H9 (cell line): ENCODE results near the gene OR4M1. TPM values are rescaled to one million over a fixed set of nuclear protein-coding genes. Genes with fewer than 3 reads are reported as not detected.

Experiments
- DNase-seq: peaks from one replicate; pipeline ENCODE4 v3.0.0-alpha.2; 2017
- H2AFZ ChIP-seq: one replicate; pipeline ENCODE4 v1.6.1; 2013; ENCODE audit warnings: mild to moderate bottlenecking, low read length, control low read depth, moderate library complexity
- H2AK5ac ChIP-seq: 2 replicates; pipeline ENCODE4 v1.6.1; 2013; ENCODE audit warnings: low read length, control low read depth, mixed read lengths; ENCODE audit not compliant: insufficient read length
- H2BK120ac ChIP-seq: one replicate; pipeline ENCODE4 v1.6.1; 2013; ENCODE audit warnings: low read depth, mild to moderate bottlenecking, low read length, control low read depth, inconsistent platforms; ENCODE audit not compliant: poor library complexity, severe bottlenecking
- H2BK12ac ChIP-seq: 2 replicates; pipeline ENCODE4 v1.6.1; 2013; ENCODE audit warnings: low read length, control low read depth, mixed read lengths, low read depth; ENCODE audit not compliant: insufficient read length
- H2BK15ac ChIP-seq: 2 replicates; pipeline ENCODE4 v1.6.1; 2013; ENCODE audit warnings: low read depth, low read length, control low read depth
- H2BK20ac ChIP-seq: one replicate; pipeline ENCODE4 v1.6.1; 2013; ENCODE audit warnings: low read depth, mild to moderate bottlenecking, low read length, control low read depth, inconsistent platforms; ENCODE audit not compliant: poor library complexity, severe bottlenecking
- H2BK5ac ChIP-seq: 2 replicates; pipeline ENCODE4 v1.6.1; 2013; ENCODE audit warnings: low read length, control low read depth, mixed read lengths; ENCODE audit not compliant: insufficient read length
- H3K14ac ChIP-seq: 2 replicates; pipeline ENCODE4 v1.6.1; 2013; ENCODE audit warnings: low read length, control low read depth; ENCODE audit not compliant: insufficient read depth
- H3K18ac ChIP-seq: 2 replicates; pipeline ENCODE4 v1.6.1; 2013; ENCODE audit warnings: low read depth, mild to moderate bottlenecking, mixed read lengths, low read length, control low read depth; ENCODE audit not compliant: insufficient read length
- H3K23ac ChIP-seq: 2 replicates; pipeline ENCODE4 v1.6.1; 2013; ENCODE audit warnings: low read length, control low read depth, mixed read lengths, low read depth; ENCODE audit not compliant: insufficient read length
- H3K23me2 ChIP-seq: 2 replicates; pipeline ENCODE4 v1.6.1; 2013; ENCODE audit warnings: low read depth, mild to moderate bottlenecking, mixed read lengths, low read length, control low read depth; ENCODE audit not compliant: insufficient read length, poor library complexity, severe bottlenecking
- H3K27ac ChIP-seq: 2 replicates; pipeline ENCODE4 v1.5.1; 2013; ENCODE audit warnings: low read length, control low read depth, mixed read lengths, low read depth; ENCODE audit not compliant: insufficient read length
- H3K27me3 ChIP-seq: 2 replicates; pipeline ENCODE4 v1.6.1; 2013; ENCODE audit warnings: low read length, control low read depth, inconsistent platforms; ENCODE audit not compliant: insufficient read depth
- H3K4ac ChIP-seq: 2 replicates; pipeline ENCODE4 v1.6.1; 2013; ENCODE audit warnings: low read depth, mild to moderate bottlenecking, control low read depth, inconsistent platforms, low read length, moderate library complexity
- H3K4me1 ChIP-seq: 2 replicates; pipeline ENCODE4 v1.6.1; 2013; ENCODE audit warnings: low read length, control low read depth, inconsistent platforms; ENCODE audit not compliant: insufficient read depth
- H3K4me2 ChIP-seq: 2 replicates; pipeline ENCODE4 v1.6.1; 2013; ENCODE audit warnings: low read length, control low read depth, mixed read lengths; ENCODE audit not compliant: insufficient read length, insufficient read depth
- H3K56ac ChIP-seq: 2 replicates; pipeline ENCODE4 v1.6.1; 2013; ENCODE audit warnings: low read depth, mild to moderate bottlenecking, mixed read lengths, low read length, control low read depth; ENCODE audit not compliant: insufficient read length
- H3K79me1 ChIP-seq: 2 replicates; pipeline ENCODE4 v1.6.1; 2013; ENCODE audit warnings: low read depth, mild to moderate bottlenecking, moderate library complexity, low read length, control low read depth, inconsistent platforms; ENCODE audit not compliant: insufficient read depth, poor library complexity, severe bottlenecking
- H3K79me2 ChIP-seq: 2 replicates; pipeline ENCODE4 v1.6.1; 2013; ENCODE audit warnings: low read length, control low read depth, inconsistent platforms; ENCODE audit not compliant: insufficient read depth
- H3K9ac ChIP-seq: 2 replicates; pipeline ENCODE4 v1.6.1; 2013; ENCODE audit warnings: low read length, control low read depth, mixed read lengths; ENCODE audit not compliant: insufficient read length; ENCODE audit errors: extremely low read depth
- H3K9me3 ChIP-seq: one replicate; pipeline ENCODE4 v1.6.1; 2013; ENCODE audit warnings: low read depth, low read length, inconsistent platforms; ENCODE audit not compliant: control insufficient read depth
- H3T11ph ChIP-seq: one replicate; pipeline ENCODE4 v1.6.1; 2013; ENCODE audit warnings: mild to moderate bottlenecking, low read length, control low read depth, inconsistent platforms
- H4K20me1 ChIP-seq: one replicate; pipeline ENCODE4 v1.6.1; 2013; ENCODE audit not compliant: control insufficient read depth, insufficient read length, insufficient read depth
- H4K5ac ChIP-seq: 2 replicates; pipeline ENCODE4 v1.6.1; 2013; ENCODE audit warnings: low read depth, mild to moderate bottlenecking, mixed read lengths, low read length, control low read depth; ENCODE audit not compliant: insufficient read length
- H4K8ac ChIP-seq: replicated peaks from 2 replicates; pipeline ENCODE4 v1.6.1; 2013; ENCODE audit warnings: low read length, control low read depth, mixed read lengths, low read depth; ENCODE audit not compliant: insufficient read length
- H4K91ac ChIP-seq: 2 replicates; pipeline ENCODE4 v1.6.1; 2013; ENCODE audit warnings: low read depth, mild to moderate bottlenecking, moderate library complexity, mixed read lengths, low read length, control low read depth; ENCODE audit not compliant: insufficient read length
- H3K27ac Mint-ChIP-seq, 3 experiments: 2 replicates in 2 of 3; 3 replicates in 1 of 3; pipeline ENCODE4 v1.8.0; 2020 to 2021; ENCODE audit warnings: mixed read lengths in 3 of 3, mild to moderate bottlenecking in 1 of 3, moderate library complexity in 1 of 3
- H3K27me3 Mint-ChIP-seq: 2 replicates; pipeline ENCODE4 v1.8.0; 2021; ENCODE audit warnings: low read depth, mild to moderate bottlenecking, moderate library complexity, mixed read lengths
- H3K36me3 Mint-ChIP-seq, 3 experiments: 2 replicates in 2 of 3; 3 replicates in 1 of 3; pipeline ENCODE4 v1.8.0; 2020 to 2021; ENCODE audit warnings: low read depth in 3 of 3, mixed read lengths in 3 of 3; ENCODE audit not compliant: insufficient read depth in 1 of 3
- H3K4me1 Mint-ChIP-seq, 2 experiments: 2 replicates each; pipeline ENCODE4 v1.8.0; 2020; ENCODE audit warnings: mixed read lengths in 2 of 2
- H3K4me3 Mint-ChIP-seq, 2 experiments: 2 replicates in 1 of 2; 3 replicates in 1 of 2; pipeline ENCODE4 v1.8.0; 2020 to 2021; ENCODE audit warnings: mild to moderate bottlenecking in 2 of 2, mixed read lengths in 2 of 2, moderate library complexity in 1 of 2
- H3K9me3 Mint-ChIP-seq, 2 experiments: 2 replicates in 1 of 2; 3 replicates in 1 of 2; pipeline ENCODE4 v1.8.0; 2020; ENCODE audit warnings: mild to moderate bottlenecking in 2 of 2, mixed read lengths in 2 of 2, moderate library complexity in 1 of 2
- CTCF ChIP-seq: fragments of 200-600 bp; sonication (generic); conservative IDR thresholded peaks from 3 replicates; pipeline ENCODE4 v1.8.0; 2021; ENCODE audit warnings: antibody characterized with exemption, mild to moderate bottlenecking
- WGBS: extraction: QIAGEN DNeasy Blood & Tissue Kit; methylation state at CpG from one replicate; pipeline ENCODE4 v1.1.7; 2013; ENCODE audit warnings: missing lambda C conversion rate, low lambda C conversion rate, mixed read lengths; ENCODE audit not compliant: insufficient read length; ENCODE audit errors: extremely low coverage; 5-methylcytosine and 5-hydroxymethylcytosine counted together
- total RNA-seq: library from RNA; stranded (reverse); gene quantifications from 2 replicates; pipeline ENCODE4 v1.2.1, GENCODE V29; 2021

Gene OR4M1
- total RNA-seq, 1 experiment from 2014 or later: not detected

DNA sequence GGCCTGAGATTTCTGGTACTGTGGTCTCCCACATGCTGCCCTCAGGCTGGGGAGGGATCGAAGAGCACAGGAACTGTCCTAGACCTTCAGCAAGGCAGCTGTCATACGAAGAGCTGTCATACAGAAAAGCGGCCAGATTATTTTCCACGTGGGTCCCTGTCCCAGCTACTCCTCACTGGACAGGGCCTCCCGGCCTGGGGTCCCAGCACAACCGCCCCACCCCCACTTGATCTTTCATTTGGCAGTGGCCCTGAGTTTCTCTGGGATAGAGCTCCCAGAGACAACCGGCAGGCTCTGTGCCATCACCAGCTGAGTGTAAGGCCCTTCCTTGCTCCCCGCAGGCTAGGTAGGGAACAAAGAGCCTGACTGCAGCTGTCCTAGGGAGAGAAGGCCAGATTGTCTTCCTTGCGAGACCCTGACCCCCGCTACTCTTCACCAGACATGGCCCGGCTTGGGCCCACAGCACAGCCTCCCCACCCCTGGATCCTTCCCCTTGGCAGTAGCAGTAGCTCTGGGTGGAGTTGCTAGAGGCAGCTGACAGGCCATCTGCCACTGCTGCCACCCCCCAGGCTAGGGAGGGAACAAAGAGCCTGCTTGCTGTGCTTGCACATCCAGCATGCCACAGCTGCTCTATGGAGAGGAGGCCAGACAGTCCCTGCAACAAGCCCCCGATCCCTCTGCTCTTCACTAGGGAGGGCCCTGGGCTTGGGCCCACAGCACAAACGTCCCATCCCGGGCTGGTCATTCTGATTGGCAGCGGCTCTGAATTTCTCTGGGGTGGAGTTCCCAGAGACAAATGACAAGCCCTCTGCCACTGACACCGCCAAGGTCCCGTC is 27.2 kb downstream of the OR4M1 start:
- no peak overlapping the region for H3K27ac Mint-ChIP-seq

More for the DNA sequence above, 27.2 kb downstream of the OR4M1 start:
- WGBS: no CpG with 5 or more reads among the region's 17 CpGs
- Histone ChIP-seq H3K4me2 (no peak overlapping the region), H4K8ac (no peak overlapping the region), H3K56ac (no peak overlapping the region), H3T11ph (no peak overlapping the region), H2AFZ (no peak overlapping the region), H3K79me2 (no peaks in the 10 kb centered on the region), H3K27me3 (no peaks in the 10 kb centered on the region), H2BK20ac (no peak overlapping the region), H3K23me2 (peaks cover 2% of the 10 kb centered on the region), H3K14ac (no peak overlapping the region), H2BK120ac (no peak overlapping the region), H2AK5ac (no peak overlapping the region), H4K20me1 (no peaks in the 10 kb centered on the region), H3K23ac (no peak overlapping the region), H4K91ac (no peak overlapping the region), H2BK15ac (no peak overlapping the region), H4K5ac (no peak overlapping the region), H3K4me1 (no peaks in the 10 kb centered on the region), H3K9me3 (peaks cover 92% of the 10 kb centered on the region), H3K4ac (no peak overlapping the region), H3K18ac (no peak overlapping the region), H3K9ac (no peak overlapping the region), H3K79me1 (no peaks in the 10 kb centered on the region), H2BK12ac (no peak overlapping the region), H2BK5ac (no peak overlapping the region), H3K27ac (no peak overlapping the region)
- no peaks in the 10 kb centered on the region for H3K4me1 Mint-ChIP-seq
- TF ChIP-seq CTCF: no peak
- peaks cover 3 to 20% (median 9%) of the 10 kb centered on the region in 3 experiments; a peak in 6 of 7 replicates for H3K36me3 Mint-ChIP-seq
- H3K4me3 Mint-ChIP-seq: no peak overlapping the region
- H3K27me3 Mint-ChIP-seq: no peaks in the 10 kb centered on the region
- DNase-seq: no peak
- peaks cover 6 to 15% of the 10 kb centered on the region in 2 experiments for H3K9me3 Mint-ChIP-seq
